Inflammatory macrophage treated with lipopolysaccharide for 4 hours (primary cell): Measurements from ENCODE around the gene LPCAT2.

Source experiments
- DNase-seq: peaks from one replicate; pipeline ENCODE4 v3.0.0-alpha.2; 2020

The LPCAT2 gene, protein sequence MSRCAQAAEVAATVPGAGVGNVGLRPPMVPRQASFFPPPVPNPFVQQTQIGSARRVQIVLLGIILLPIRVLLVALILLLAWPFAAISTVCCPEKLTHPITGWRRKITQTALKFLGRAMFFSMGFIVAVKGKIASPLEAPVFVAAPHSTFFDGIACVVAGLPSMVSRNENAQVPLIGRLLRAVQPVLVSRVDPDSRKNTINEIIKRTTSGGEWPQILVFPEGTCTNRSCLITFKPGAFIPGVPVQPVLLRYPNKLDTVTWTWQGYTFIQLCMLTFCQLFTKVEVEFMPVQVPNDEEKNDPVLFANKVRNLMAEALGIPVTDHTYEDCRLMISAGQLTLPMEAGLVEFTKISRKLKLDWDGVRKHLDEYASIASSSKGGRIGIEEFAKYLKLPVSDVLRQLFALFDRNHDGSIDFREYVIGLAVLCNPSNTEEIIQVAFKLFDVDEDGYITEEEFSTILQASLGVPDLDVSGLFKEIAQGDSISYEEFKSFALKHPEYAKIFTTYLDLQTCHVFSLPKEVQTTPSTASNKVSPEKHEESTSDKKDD

DNA sequence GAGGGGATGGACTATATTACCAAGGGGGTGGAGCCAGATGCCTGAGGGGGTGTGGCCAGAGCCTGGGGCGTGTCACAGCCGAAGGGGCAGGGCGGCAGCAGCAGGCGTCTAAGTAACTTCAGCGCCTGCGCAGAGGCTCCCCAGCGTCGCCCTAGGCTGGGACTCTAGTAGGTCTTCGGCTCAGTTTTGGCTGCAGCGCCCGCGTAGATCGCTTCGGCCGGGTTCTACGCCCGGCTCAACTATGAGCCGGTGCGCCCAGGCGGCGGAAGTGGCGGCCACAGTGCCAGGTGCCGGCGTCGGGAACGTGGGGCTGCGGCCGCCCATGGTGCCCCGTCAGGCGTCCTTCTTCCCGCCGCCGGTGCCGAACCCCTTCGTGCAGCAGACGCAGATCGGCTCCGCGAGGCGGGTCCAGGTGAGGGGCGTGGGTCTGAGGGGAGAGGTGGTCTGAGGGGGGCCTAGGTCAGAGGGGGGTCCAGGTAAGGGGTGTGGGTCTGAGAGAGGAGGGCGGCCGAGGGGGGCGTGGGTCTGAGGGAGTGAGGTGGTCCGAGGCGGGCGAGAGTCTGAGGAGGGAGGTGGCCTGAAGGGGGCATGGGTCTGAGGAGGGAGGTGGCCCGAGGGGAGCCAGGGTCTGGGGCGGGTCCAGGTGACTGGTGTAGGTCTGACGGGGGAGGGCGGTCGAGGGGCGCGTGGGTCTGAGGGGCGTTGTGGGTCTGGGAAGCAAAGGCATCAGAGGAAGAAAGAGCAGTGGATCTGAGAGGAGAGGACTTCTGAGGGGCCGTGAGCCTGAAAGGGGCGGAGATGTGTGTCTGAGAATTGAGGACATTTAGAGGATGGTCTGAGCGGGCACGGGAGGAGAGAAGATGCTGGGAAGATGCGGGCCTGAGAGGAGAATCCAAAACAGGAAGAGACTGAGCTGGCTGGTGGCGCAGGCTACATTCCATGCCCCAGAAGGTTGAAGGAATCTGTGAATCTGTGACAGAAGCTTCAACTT is at the start of gene LPCAT2:
LPCAT2 (plus strand) TSS at position 132 of the 991 bp plus-strand sequence; CDS start at position 242, 110 bp downstream.
- peak; percentile 92 for DNase-seq

- no peak for DNase-seq
Observed at GRCh38 chr16:55462241-55462640, 46.6 kb upstream of the LPCAT2 start.

DNA sequence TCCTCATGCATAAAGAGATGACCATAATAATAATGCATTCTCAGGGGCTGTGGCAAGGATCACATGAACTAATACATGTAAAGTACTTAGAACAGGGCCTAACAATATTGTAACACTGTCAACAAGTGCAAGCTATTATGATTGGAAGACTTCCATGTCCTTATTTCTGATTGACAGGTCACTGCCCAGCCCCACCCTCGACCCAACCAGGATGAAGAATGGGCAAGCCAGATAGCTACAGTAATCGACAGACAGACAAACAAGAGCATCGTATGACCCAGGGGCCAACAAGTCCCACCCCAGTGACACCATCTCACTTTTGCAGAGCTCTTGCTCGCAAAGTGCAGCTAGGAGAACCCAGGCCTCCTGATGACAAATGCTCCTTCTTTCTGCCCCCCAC is 44.5 kb upstream of the LPCAT2 start:
- no peak for DNase-seq

DNA sequence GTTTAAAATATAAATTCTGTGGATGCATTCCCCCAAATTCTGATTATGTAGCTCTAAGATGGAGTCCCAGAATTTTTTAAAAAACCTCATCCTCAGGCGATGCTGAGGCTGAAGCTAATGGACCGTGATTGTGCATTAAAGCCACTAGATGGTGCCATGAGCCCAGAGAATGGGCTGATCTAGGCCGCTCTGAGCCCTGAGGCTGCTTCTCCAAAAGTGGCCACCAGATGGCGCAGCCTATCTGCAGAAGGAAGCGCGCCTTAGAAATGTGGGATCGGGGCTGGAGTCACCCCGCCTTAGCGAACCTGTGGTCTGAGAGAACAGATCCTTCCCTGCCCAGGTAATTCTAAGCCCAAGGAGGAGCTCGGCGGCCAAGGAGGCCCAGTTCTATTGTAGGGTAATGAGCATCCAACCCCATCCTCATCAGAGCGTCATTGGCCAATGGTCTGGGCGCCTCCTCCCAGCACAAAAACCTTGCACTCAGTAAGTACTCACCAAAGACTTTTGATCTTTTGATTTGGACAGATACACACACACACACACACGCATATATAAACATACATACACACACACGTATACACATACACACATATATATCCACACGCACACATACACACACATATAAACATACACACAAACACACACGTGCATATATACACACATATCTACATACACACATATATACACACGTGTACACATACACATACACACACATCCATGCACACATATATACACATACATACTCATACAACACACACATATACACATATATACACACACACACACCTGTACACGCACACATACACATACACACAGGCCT is 43.6 kb upstream of the LPCAT2 start:
- peak; percentile 86 for DNase-seq

- DNase-seq = no peak
Observed at GRCh38 chr16:55466209-55466608, 42.7 kb upstream of the LPCAT2 start.

DNA sequence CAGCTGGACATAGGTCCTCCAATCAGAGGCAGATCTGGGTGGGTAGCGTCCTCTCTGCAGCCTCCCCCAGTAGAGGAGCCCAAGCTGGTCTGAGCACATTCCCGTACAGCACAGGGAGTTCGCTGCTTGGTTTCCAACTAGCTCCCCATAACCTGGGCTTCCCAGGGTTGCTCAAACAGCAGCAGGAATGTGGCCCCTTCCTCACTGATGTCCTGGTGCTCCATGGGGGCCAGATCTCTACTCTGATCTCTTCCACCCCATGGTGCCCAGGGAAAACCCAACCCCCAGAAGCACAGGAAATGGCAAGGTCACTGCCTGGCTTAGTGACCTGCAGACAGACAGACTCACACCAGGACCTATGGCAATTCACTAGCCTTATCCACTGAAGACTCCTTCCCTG is 41.0 kb upstream of the LPCAT2 start:
- DNase-seq = no peak

GRCh38 chr16:55468352-55468990 is 40.4 kb upstream of the LPCAT2 start:
- no peak for DNase-seq

- DNase-seq = no peak
Observed at GRCh38 chr16:55469821-55470532, 38.9 kb upstream of the LPCAT2 start.

DNA sequence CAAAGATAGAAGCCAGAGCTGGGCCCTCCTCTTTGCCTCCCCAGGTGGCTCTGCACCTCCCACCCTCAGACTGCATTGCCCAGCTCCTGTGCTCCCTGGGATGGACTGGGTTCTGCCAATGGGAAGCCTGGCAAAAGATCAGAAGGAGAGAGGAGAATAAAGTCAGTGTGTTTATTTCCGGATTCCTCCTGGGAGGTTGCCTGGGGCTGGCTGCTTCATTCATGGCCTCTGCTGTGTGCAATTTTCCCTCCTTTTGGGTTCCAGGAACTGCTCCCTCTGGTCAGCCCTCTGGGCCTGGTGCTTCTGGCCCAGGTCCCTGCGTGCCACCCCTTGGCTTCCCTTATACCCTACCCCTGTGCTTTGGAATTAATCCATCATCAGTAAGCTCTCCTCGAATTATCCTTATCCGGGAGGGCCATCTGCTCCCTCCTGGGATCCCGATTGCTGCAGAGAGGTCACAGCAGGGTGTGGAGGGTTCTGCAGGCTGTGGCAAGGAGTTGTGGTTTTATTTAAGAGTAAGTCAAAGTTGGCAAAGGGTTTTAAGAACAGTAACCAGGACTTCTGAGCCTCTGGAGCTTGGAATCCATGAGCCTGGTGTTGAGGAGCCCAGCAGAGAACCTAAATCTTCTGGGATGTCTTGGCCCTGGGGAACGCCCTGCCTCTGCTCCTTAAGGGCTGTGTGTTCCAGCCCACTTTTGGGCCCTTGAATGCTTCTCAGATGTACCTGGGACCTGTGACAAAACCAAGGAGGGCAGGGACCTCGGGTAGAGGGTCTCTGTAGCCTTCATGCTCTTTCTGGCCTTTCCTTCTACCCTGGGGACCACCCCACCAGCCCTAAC is 38.1 kb upstream of the LPCAT2 start:
- DNase-seq = no peak

- DNase-seq = peak; percentile 63
Observed at GRCh38 chr16:55471448-55472097, 37.3 kb upstream of the LPCAT2 start.

- DNase-seq = no peak
Observed at GRCh38 chr16:55473587-55473986, 35.3 kb upstream of the LPCAT2 start.

DNA sequence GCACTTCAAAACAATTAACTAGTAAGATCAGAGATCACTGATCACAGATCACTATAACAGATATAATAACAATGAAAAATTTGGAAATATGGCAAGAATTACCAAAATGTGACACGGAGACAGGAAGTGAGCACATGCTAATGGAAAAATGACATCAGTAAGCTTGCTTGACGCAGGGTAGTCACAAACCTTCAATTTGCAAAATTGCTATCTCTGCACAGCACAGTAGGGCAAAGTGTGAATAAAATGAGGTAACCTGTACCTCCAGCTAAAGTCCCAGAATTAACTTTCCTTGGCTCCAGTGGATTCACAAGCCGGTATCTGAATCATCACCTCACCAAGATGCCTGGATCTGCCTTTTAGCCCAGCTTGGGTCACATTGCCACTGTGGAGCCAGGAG is 34.1 kb upstream of the LPCAT2 start:
- no peak for DNase-seq

DNA sequence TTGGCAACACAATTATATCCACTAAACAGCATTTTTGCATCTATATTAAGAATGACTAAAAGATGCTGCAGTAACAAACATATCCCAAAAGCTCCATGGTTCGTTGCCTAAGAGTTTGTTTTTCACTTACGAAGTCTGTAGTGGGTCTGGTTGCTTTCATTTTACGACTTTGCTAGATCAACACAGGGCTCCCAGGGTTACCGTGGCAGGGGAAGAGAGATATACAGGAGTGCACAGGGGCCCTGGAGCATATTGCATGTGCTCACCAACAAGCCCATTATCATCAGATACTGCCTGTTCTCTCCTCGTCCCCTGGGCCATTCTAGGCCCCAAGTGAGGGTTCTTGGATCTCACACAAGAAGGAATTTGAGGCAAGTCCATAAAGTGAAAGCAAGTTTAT is 33.0 kb upstream of the LPCAT2 start:
- DNase-seq = no peak

- DNase-seq = no peak
Observed at GRCh38 chr16:55476625-55477533, 32.0 kb upstream of the LPCAT2 start.

DNA sequence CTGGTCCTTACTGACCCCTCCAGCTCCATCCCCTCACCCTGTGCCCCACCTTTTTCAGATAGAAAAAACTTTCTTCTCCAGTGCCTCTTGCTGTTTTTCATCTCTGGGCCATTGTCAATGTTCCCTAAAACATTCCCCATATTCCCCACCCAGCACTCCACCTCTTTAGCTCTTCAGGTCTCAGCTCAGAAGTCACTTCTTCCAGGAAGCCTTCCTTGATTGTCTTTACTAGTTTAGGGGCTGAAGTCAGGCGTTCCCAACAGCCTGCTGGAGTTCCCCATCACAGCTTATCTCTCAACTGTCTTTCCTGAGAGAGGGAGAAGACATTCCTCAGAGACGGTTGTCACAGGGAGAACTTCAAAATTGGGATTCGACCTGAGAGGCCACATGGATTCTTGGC is 31.1 kb upstream of the LPCAT2 start:
- DNase-seq = no peak

- no peak for DNase-seq
Observed at GRCh38 chr16:55478827-55479429, 29.9 kb upstream of the LPCAT2 start, which contains the start of gene MMP2. TSS of gene MMP2 (plus strand) at chr16:55479198. CDS start at chr16:55479480, 282 bp downstream.

GRCh38 chr16:55479430-55480140 is 29.3 kb upstream of the LPCAT2 start:
- no peak for DNase-seq
